GM15510 (cell line): ENCODE results near the gene SAMD8.

Source experiments
- POLR2A ChIP-seq: IDR thresholded peaks from 3 replicates; pipeline ENCODE4 v1.6.1; 2011; ENCODE audit warnings: borderline replicate concordance; ENCODE audit not compliant: insufficient read length; ENCODE audit errors: extremely low read depth

The SAMD8 gene

GRCh38 chr10:75209921-75210281 is 98.4 kb downstream of the SAMD8 start:
- no peak for TF ChIP-seq POLR2A

GRCh38 chr10:75210282-75211006 is 99.0 kb downstream of the SAMD8 start, which contains the start of gene VDAC2:
TSS of gene VDAC2 (plus strand) at chr10:75210796. CDS start at chr10:75211159, 363 bp downstream.
- TF ChIP-seq POLR2A, result peak; percentile 57

- no peak for TF ChIP-seq POLR2A
Observed at GRCh38 chr10:75211007-75211691, 99.7 kb downstream of the SAMD8 start.

GRCh38 chr10:75212343-75212742 is 100.9 kb downstream of the SAMD8 start:
- no peak for TF ChIP-seq POLR2A

- no peak for TF ChIP-seq POLR2A
Observed at GRCh38 chr10:75220274-75220673, 108.8 kb downstream of the SAMD8 start.

GRCh38 chr10:75223507-75223906 is 112.1 kb downstream of the SAMD8 start:
- no peak for TF ChIP-seq POLR2A

DNA sequence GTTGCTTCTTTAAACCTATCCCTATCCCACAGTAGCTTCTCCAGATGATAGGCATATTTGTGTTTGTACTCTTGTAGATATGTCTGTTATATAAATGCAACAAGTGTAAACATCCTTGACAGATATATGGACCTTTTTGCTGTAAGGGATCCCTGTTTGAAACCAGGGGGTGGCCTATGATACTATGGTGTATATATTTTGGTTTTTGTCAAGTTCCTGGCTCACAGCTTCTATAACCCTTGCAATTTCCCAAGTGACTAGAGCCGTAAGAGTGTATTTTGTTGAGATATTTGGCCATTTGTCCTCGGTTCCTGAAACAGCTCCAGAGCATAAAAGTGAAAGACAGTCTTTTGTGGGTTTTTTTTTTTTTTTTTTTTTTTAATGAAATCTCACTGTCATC is 114.6 kb downstream of the SAMD8 start:
- TF ChIP-seq POLR2A, result no peak

DNA sequence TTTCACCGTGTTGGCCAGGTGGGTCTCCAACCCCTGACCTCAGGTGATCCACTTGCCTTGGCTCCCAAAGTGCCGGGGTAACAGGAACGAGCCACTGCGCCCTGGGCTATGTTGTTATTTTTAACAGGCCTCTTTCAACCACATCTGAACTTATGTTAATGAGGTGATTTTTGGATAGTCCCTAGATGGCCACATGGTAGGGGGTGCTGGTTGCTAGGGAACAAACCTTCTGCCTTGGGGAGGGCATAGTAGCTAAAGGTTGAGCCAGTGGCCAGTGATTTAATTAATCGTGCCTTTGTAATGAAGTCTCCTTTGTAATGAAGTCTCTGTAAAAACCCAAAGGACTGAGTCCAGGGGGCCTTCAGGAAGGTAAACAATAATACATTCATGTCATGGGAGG is 115.2 kb downstream of the SAMD8 start:
- no peak for TF ChIP-seq POLR2A

DNA sequence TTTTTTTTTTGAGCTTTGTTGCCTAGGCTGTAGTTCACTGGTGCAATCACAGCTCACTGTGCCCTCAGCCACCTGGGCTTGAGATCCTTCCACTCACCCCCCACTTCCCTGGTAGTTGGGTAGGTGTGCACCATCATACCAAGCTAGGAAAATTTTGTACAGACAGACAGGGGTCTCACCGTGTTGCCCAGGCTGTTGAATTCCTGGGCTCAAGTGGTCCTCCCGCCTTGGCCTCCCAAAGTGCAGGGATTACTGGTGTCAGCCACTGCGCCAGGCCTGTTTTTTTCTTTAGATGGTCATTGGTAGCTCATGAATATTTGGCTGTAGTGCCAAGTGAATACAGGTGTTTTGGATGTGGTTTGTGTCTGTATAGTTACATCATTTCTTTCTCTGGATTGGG is 116.8 kb downstream of the SAMD8 start:
- TF ChIP-seq POLR2A, result no peak

DNA sequence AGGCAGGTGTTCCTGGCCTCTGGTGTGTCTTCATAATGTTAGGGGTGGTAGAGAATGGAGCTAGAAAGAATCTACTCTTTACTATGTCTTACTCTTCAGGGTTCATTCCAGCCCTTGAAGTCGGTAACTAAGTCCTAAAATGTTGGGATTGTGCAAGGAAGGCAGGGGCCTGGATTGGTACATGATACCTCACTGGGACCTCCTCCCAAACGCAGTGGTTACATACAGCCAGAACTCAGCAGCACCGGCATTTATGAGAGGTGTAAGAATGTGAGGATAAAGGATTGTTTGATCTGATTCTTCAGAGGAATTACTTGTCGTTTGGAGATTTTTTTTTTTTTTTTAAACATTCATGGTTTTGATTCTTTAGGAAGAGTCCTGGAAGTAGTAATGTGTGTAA is 117.4 kb downstream of the SAMD8 start:
- TF ChIP-seq POLR2A, result no peak

- no peak for TF ChIP-seq POLR2A
Observed at GRCh38 chr10:75229971-75230370, 118.5 kb downstream of the SAMD8 start.

DNA sequence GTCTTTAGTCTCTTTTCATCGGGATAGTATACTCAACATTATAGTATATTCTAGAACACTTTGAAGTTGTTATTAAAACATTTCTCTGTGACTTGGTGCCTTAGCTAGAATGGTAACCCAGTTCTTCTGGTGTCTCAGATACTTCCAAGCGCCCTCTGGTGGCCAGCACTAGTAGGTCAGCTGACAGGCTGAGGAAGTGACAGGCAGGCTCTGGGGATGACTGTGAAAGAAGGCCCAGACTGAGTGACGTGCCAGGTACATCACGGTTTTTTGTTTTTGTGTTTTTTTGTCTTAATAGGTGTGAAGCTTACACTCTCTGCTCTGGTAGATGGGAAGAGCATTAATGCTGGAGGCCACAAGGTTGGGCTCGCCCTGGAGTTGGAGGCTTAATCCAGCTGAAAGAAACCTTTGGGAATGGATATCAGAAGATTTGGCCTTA is 119.2 kb downstream of the SAMD8 start:
- no peak for TF ChIP-seq POLR2A
